Peyer's patch (tissue), 4 donors: ENCODE data around the gene LARP1. TPM values are rescaled to one million over a fixed set of nuclear protein-coding genes. Genes with fewer than 3 reads are reported as not detected.

ENCODE experiments used
- DNase-seq, 3 donors: peaks; one replicate each; pipeline ENCODE4 v3.0.0-alpha.2; 2017 to 2019
- H3K27ac ChIP-seq, 4 donors: fragments of 200-600 bp; sonication (generic); one replicate each; pipeline ENCODE4 v1.5.1; 2016 to 2019
- H3K27me3 ChIP-seq, 2 donors: fragments of 200-600 bp; sonication (generic); one replicate each; pipeline ENCODE4 v1.5.1; 2019
- H3K36me3 ChIP-seq, 3 donors: fragments of 200-600 bp; sonication (generic); one replicate each; pipeline ENCODE4 v1.5.1; 2016 to 2019
- H3K4me1 ChIP-seq, 4 donors: fragments of 200-600 bp; sonication (generic); one replicate each; pipeline ENCODE4 v1.5.1; 2016 to 2019
- H3K4me3 ChIP-seq, 4 donors: fragments of 200-600 bp; sonication (generic); 1 replicate in 3 of 4; 2 replicates in 1 of 4; pipeline ENCODE4 v1.5.1; 2016 to 2019; ENCODE audit warnings: mild to moderate bottlenecking in 1 of 4
- H3K9me3 ChIP-seq, 4 donors: fragments of 200-600 bp; sonication (generic); one replicate each; pipeline ENCODE4 v1.5.1; 2016 to 2019; ENCODE audit warnings: mild to moderate bottlenecking in 1 of 4
- CTCF ChIP-seq, 6 experiments: fragments of 450-650 bp in 4 of 6; fragments of 200-600 bp in 2 of 6; sonication (generic) in 1 of 6; IDR thresholded peaks; one replicate each; pipeline ENCODE4 v1.5.1; 2017 to 2019; ENCODE audit warnings: antibody characterized with exemption in 6 of 6, mild to moderate bottlenecking in 3 of 6, moderate library complexity in 1 of 6
- POLR2A ChIP-seq, 2 donors: fragments of 450-650 bp; IDR thresholded peaks; one replicate each; pipeline ENCODE4 v1.5.1; 2017; ENCODE audit warnings: antibody characterized with exemption in 2 of 2, mild to moderate bottlenecking in 2 of 2, moderate library complexity in 2 of 2
- total RNA-seq, 4 donors: library from RNA; depleted of rRNA; stranded (reverse); fragments of >200 nt; gene quantifications; one replicate each; pipeline ENCODE4 v1.1.0, GENCODE V29; 2016

The LARP1 gene
- total RNA-seq, 4 donors from 2014 or later: 84.1 to 177 (median 127) TPM

- H3K36me3 ChIP-seq: no peaks in the 10 kb centered on the region
- no peak overlapping the region for H3K4me3 ChIP-seq
- peak in 1 of 3 donors; percentile 22 for DNase-seq
- H3K27me3 ChIP-seq: no peaks in the 10 kb centered on the region
- no peaks in the 10 kb centered on the region for H3K9me3 ChIP-seq
- TF ChIP-seq CTCF (IDR thresholded peaks at IDR 0.05): no peak
- no peak for TF ChIP-seq POLR2A (IDR thresholded peaks at IDR 0.05)
- H3K4me1 ChIP-seq: peaks cover 0 to 51% (median 12%) of the 10 kb centered on the region in 4 donors
- no peak overlapping the region for H3K27ac ChIP-seq
Observed at GRCh38 chr5:154773326-154773725, 18.1 kb downstream of the LARP1 start.

- Histone ChIP-seq H3K27ac (no peak overlapping the region), H3K4me1 (peaks cover 4 to 51% (median 12%) of the 10 kb centered on the region in 4 donors), H3K9me3 (no peaks in the 10 kb centered on the region), H3K36me3 (no peaks in the 10 kb centered on the region), H3K4me3 (no peak overlapping the region), H3K27me3 (no peaks in the 10 kb centered on the region)
- DNase-seq: peak in 1 of 3 donors; percentile 14
- no peak for TF ChIP-seq POLR2A (IDR thresholded peaks at IDR 0.05)
Observed at GRCh38 chr5:154776167-154776566, 21.0 kb downstream of the LARP1 start.

- H3K27me3 ChIP-seq: no peaks in the 10 kb centered on the region
Observed at GRCh38 chr5:154778534-154778933, 23.4 kb downstream of the LARP1 start.

DNA sequence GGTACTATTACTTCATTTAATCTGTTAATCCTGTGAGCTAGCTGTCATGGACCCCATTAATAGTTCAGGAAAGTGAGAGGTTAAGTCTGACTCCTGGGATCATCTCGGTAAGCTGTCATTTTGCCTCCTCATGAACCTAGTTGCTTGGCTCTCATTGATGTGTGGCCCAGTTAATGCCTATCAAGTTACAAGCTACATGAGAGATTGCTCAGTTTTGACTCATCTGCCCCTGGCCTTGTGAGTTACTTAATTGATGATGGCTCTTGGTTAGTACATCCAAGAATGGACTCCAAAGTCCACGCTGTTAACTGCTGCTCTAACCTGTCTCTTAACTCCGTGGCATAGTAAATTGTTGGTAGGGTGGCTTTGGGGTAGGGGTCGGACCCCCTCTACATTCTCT is 23.9 kb downstream of the LARP1 start:
- no peak overlapping the region for H3K4me3 ChIP-seq
- H3K27ac ChIP-seq: peak overlapping the region in 1 of 4 donors; percentile 65

More at GRCh38 chr5:154778534-154778933, 23.4 kb downstream of the LARP1 start:
- Histone ChIP-seq H3K9me3 (no peaks in the 10 kb centered on the region), H3K36me3 (no peaks in the 10 kb centered on the region), H3K4me1 (peaks cover 7 to 61% (median 23%) of the 10 kb centered on the region in 4 donors), H3K27ac (peak overlapping the region in 1 of 4 donors; percentile 65), H3K4me3 (no peak overlapping the region)
- peak in 1 of 3 donors; percentile 38 for DNase-seq
- no peak for TF ChIP-seq POLR2A (IDR thresholded peaks at IDR 0.05)
- TF ChIP-seq CTCF (IDR thresholded peaks at IDR 0.05): no peak

DNA sequence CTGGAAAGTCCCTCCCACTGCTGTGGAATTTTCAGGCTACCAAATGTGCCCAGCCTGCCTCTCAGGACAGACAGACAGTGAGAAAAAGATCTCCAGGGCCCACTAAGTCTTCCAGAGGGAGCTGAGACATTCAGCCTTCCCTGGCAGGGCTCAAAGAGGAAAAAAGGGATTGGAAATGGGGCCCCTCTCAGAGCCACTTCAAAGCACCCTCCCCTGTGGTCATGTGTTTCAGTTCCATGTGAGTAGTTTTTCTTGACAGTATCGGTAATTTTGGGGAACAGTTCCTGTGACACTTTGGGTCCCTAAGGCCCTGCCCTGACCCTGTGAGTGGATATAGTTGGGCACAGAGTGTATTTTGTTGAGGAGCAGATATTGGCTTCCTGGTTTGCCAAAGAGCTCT is 25.0 kb downstream of the LARP1 start:
- Histone ChIP-seq H3K27ac (no peak overlapping the region), H3K4me1 (peaks cover 7 to 72% (median 28%) of the 10 kb centered on the region in 4 donors)

More for the DNA sequence above, 23.9 kb downstream of the LARP1 start:
- TF ChIP-seq CTCF (IDR thresholded peaks at IDR 0.05) (no peak), POLR2A (IDR thresholded peaks at IDR 0.05) (no peak)
- Histone ChIP-seq H3K4me1 (peaks cover 7 to 63% (median 26%) of the 10 kb centered on the region in 4 donors), H3K27me3 (no peaks in the 10 kb centered on the region), H3K36me3 (no peaks in the 10 kb centered on the region), H3K9me3 (no peaks in the 10 kb centered on the region)
- peak in 1 of 3 donors; percentile 72 for DNase-seq

DNA sequence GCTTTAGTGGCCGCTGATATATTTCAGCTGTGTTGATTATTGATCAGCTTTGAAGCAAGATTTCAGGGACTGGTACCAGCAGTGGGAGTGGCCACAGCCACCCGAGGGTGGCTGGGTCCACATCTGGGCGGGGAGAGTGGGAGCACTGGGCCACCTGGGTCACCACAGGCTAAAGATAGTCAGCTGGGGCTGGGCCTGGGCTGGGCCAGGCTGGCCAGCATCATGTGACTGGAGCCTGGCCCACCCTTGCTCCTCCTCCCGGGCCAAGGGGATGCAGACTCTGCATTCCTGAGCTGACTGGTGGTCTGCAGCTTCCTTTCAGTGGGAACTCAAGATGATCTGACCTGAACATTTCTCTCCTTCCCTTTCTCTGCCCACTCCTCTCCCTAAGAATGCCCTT is 27.1 kb downstream of the LARP1 start:
- Histone ChIP-seq H3K4me1 (peaks cover 7 to 78% (median 28%) of the 10 kb centered on the region in 4 donors), H3K27me3 (no peaks in the 10 kb centered on the region), H3K9me3 (no peaks in the 10 kb centered on the region), H3K27ac (peak overlapping the region in 1 of 4 donors; percentile 46), H3K36me3 (no peaks in the 10 kb centered on the region), H3K4me3 (no peak overlapping the region)
- TF ChIP-seq POLR2A (IDR thresholded peaks at IDR 0.05): no peak
- TF ChIP-seq CTCF (IDR thresholded peaks at IDR 0.05): no peak
- DNase-seq: no peak

More for the DNA sequence above, 25.0 kb downstream of the LARP1 start:
- Histone ChIP-seq H3K4me3 (no peak overlapping the region), H3K27me3 (no peaks in the 10 kb centered on the region), H3K9me3 (no peaks in the 10 kb centered on the region), H3K36me3 (no peaks in the 10 kb centered on the region)
- no peak for DNase-seq
- no peak for TF ChIP-seq POLR2A (IDR thresholded peaks at IDR 0.05)
- TF ChIP-seq CTCF (IDR thresholded peaks at IDR 0.05): no peak
